Hypothalamus (tissue), 51 donors: ENCODE data around the gene GTF2I.
"Not testable (repeated sequence)": the region's sequence is repeated elsewhere in the genome, so short reads cannot be mapped to it uniquely, and the experiment has no call there.

Source experiments
- DNase-seq, 51 donors: peaks; one replicate each; lab custom pipeline; 2025; lab: John Stamatoyannopoulos, UW

Gene GTF2I

DNA sequence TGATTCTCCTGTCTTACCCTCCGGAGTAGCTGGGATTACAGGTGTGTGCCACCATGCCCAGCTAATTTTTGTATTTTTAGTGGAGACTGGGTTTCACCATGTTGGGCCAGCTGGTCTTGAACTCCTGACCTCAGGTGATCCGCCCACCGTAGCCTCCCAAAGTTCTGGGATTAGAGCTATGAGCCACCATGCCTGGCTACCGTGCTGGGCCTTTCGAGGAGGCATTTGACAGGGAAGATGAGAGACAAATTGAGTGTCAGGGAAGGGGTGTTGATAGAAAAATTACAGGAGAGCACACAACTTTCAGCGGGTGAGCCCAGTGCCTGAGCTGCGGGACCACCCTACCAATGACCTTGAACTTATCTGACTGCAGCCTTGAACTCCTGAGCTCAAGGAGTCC lies 112.5 kb downstream of the GTF2I start:
- not testable (repeated sequence) for DNase-seq

- DNase-seq, result not testable (repeated sequence)
Measured at GRCh38 chr7:74772093-74772492, 114.6 kb downstream of the GTF2I start.

DNA sequence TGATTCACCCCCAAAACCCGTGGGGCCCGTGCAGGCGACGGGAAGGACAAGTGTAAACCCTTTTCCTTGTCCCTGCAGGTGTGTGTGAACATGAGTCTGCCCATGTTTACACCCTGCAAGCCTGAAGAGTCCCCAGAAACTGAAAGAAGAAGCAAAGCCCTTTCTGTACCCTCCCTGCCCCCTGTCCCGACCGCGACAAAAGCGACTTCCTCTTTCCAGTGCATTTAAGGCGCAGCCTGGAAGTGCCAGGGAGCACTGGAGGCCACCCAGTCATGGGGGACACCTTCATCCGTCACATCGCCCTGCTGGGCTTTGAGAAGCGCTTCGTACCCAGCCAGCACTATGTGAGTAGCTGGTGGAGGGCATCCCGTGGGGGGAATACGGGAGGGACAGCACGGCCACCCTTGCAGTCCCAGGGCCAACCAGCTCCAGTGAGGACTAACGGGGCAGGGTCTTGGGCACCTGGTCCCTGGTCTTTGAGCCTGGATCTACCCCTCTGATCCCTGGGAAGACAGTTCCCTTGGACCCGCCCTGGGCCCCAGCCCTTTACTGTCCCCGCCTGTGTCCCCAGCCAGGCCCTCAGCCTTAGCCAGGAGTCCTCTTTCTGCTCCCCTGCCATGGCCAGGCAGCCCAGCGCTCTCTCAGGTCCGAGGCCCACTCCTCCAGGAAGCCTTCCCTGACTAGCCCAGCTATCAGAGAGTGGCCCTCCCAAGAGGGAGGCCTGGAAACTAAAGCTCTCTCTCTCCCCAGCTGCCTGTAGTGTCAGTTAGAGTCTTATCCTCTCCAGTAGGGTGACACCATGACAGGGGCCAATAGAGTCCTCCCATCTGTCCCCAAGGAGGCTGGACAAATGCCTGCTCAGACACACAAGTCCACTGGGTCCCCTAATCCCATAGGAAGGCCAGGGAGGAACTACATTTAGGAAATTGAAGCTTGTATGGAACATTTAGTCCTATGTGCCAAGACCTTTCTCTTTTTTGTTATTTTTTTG lies 116.5 kb downstream of the GTF2I start, which contains the start of gene NCF1:
Gene NCF1, plus strand, starts transcription at position 252 of the 991 bp plus-strand sequence. Its CDS starts 21 bp downstream, at position 273.
- not testable (repeated sequence) for DNase-seq

DNA sequence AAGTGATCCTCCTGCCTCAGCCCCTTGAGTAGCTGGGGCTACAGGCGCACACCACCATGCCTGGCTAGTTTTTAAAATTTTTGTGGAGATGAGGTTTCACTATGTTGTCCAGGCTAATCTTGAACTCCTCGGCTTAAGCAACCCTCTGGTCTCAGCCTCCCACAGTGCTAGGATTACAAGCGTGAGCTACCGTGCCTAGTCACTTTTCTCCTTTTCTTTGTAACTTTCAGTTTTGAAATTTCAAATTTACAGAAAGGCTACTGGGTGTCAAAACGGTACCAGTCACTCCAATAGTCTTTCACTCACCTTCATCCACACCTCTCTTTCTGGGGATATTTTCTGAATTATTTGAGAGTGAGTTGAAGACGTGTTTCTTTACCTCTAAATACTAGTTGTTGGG lies 117.6 kb downstream of the GTF2I start:
- not testable (repeated sequence) for DNase-seq

DNA sequence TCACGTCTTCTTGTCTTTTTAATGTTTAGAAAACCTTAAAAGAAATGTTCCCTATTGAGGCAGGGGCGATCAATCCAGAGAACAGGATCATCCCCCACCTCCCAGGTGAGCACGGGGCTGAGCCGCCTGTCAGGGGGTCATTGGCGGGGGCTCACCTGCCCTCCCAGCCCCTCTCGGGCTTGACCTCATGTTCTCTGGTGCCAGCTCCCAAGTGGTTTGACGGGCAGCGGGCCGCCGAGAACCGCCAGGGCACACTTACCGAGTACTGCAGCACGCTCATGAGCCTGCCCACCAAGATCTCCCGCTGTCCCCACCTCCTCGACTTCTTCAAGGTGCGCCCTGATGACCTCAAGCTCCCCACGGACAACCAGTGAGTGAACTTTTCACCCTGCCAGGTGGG lies 121.5 kb downstream of the GTF2I start:
- DNase-seq, result not testable (repeated sequence)

GRCh38 chr7:74781746-74782145 lies 124.2 kb downstream of the GTF2I start:
- DNase-seq, result not testable (repeated sequence)

DNA sequence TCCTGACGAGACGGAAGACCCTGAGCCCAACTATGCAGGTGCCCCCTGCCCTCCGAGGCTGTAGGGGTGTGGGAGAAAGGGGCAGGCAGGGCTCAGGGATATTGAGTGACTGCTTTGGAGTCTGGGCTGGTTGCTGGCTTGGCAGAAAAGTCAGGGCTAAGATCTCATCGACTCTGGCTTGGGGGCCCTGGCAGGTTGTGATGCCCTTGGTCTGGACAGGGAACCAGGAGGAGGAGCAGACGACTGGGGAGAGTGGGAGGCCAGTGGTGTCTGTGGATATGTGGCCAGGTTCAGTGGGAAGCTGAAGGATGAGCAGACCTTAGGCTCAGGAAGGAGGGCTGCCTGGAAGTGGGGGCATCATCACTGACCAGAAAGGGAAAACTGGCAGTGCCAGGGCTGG lies 126.1 kb downstream of the GTF2I start:
- not testable (repeated sequence) for DNase-seq

DNA sequence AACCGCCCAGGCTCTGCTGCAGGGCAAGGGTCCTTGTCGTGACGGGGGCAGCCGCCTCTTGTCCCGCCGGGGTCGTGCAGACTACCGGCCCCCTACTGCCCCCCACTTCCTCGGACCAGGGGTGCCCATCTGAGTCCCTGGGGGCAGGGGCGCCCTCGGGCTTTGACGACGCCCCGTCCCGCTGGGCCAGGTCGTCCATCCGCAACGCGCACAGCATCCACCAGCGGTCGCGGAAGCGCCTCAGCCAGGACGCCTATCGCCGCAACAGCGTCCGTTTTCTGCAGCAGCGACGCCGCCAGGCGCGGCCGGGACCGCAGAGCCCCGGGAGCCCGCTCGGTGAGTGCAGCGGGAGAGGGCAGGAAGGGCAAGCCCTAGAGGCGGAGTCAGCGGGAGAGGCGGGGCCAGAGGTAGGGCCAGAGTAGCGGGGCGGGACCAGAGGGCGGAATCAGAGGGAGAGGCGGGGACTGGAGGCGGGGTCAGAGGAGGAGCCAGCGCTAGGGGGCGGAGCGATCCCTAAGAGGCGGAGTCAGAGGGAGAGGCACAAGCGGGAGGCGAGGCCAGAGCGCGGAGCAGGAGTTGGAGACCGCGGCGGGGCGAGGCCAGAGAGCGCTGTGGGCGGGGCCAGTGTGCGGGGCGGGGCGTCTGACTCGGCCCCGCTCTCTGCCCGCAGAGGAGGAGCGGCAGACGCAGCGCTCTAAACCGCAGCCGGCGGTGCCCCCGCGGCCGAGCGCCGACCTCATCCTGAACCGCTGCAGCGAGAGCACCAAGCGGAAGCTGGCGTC lies 131.0 kb downstream of the GTF2I start:
- DNase-seq, result peak; percentile 3 to 96 (median 85)

DNA sequence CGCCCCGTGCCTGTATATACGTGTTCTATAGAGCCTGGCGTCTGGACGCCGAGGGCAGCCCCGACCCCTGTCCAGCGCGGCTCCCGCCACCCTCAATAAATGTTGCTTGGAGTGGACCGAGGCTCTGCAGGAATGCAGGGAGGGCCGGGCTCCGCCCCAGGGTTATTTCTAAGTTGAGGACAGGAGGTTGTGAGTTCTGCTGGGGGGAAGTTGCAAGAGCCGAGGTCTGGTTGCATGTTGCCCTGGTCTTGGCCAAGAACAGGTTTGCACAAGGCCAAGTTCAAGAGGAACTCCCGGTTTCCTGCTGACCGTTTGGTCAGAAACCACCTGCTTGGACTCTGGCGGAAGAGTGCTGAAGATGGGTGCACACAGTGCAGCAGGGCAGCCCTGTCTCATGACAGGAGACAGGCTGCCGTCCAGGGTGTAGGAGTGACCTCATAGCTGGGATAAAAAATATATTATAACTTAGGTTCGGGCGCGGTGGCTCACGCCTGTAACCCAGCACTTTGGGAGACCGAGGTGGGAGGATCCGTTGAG lies 131.8 kb downstream of the GTF2I start:
- DNase-seq, result not testable (repeated sequence)

DNA sequence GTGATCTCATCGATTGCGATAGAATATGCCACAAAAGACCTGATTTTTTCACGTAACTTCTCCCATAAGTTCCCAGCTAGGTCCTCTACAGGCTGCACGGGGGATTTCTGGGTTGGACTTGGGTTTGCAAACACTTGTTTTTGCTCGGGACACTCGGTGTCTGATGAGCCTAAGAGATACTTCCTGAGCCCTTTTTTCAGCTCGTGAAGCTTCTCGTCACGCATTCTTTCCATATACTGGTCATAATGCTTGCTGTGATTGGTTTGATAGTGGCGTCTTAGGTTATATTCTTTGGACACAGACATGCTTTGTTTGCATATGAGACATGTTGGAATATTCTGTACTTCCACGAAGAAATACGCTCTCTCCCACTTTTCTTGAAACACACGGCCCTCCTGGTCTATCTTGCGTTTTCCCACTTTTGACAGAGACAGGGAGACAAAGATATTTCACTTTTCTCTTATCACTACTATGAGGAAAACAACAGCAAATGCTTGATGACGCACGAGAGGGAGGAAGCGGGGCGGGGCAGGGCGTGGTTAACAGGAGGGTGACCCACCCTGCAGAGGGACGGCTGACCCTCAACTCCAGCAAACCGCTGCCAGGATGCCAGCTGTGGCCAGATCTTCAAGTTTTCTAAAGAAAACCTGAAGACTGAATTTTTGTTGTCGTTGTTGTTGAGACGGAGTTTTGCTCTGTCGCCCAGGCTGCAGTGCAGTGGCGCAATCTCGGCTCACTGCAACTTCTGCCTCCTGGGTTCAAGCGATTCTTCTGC lies 140.5 kb downstream of the GTF2I start:
- not testable (repeated sequence) for DNase-seq

GRCh38 chr7:74798644-74799043 lies 141.1 kb downstream of the GTF2I start:
- DNase-seq, result not testable (repeated sequence)
